T-helper 1 cell treated with Interleukin-12 subunit alpha and Interleukin-12 subunit beta and Interleukin-4 antibody, amounts not matched to agents 30 ng/mL and 1 ng/mL, for 36 hours (primary cell): ENCODE results near the gene CFAP54. TPM values are rescaled to one million over a fixed set of nuclear protein-coding genes. Genes with fewer than 3 reads are reported as not detected.

ENCODE experiments used
- total RNA-seq: library from RNA; stranded (reverse); gene quantifications from 2 replicates; pipeline ENCODE4 v1.2.3, GENCODE V29; 2022

Gene CFAP54
- total RNA-seq, 1 donor from 2014 or later = 0.25 TPM

Other genes starting within 250 kb of the CFAP54 start
- gene CDK17, start 89.1 kb upstream of the CFAP54 start, total RNA-seq = 51.0 and 51.4 TPM in 2 replicates